Osteocyte (in vitro differentiated cells): ENCODE measurements around the gene MCTP1. TPM values are rescaled to one million over a fixed set of nuclear protein-coding genes. Genes with fewer than 3 reads are reported as not detected.

Experiments used
- DNase-seq: peaks from one replicate; pipeline ENCODE4 v3.0.0; 2021; ENCODE audit warnings: mixed read lengths; ENCODE audit not compliant: unreplicated experiment; ENCODE audit errors: extremely low spot score
- H3K27ac Mint-ChIP-seq: one replicate; pipeline ENCODE4 v1.8.0; 2021; ENCODE audit warnings: mild to moderate bottlenecking, mixed read lengths; ENCODE audit not compliant: unreplicated experiment
- H3K27me3 Mint-ChIP-seq: one replicate; pipeline ENCODE4 v1.8.0; 2021; ENCODE audit warnings: mixed read lengths; ENCODE audit not compliant: unreplicated experiment
- H3K36me3 Mint-ChIP-seq: one replicate; pipeline ENCODE4 v1.8.0; 2021; ENCODE audit warnings: mixed read lengths; ENCODE audit not compliant: unreplicated experiment
- H3K4me1 Mint-ChIP-seq: one replicate; pipeline ENCODE4 v1.8.0; 2021; ENCODE audit warnings: mixed read lengths; ENCODE audit not compliant: unreplicated experiment
- H3K4me3 Mint-ChIP-seq: one replicate; pipeline ENCODE4 v1.8.0; 2021; ENCODE audit warnings: mild to moderate bottlenecking, moderate library complexity, mixed read lengths; ENCODE audit not compliant: unreplicated experiment
- H3K9me3 Mint-ChIP-seq: one replicate; pipeline ENCODE4 v1.8.0; 2021; ENCODE audit warnings: mixed read lengths; ENCODE audit not compliant: unreplicated experiment
- total RNA-seq: library from RNA; stranded (reverse); gene quantifications from 2 replicates; pipeline ENCODE4 v1.2.1, GENCODE V29; 2021
- TF ChIP-seq, protein P1 (sequence below): fragments of 200-600 bp; sonication (generic); IDR thresholded peaks from 2 replicates; pipeline ENCODE4 v1.5.0; 2021; ENCODE audit warnings: antibody characterized with exemption, mild to moderate bottlenecking, moderate library complexity

MCTP1 gene
- total RNA-seq, 1 donor from 2014 or later: 0.67 TPM

- TF ChIP-seq, protein P1, sequence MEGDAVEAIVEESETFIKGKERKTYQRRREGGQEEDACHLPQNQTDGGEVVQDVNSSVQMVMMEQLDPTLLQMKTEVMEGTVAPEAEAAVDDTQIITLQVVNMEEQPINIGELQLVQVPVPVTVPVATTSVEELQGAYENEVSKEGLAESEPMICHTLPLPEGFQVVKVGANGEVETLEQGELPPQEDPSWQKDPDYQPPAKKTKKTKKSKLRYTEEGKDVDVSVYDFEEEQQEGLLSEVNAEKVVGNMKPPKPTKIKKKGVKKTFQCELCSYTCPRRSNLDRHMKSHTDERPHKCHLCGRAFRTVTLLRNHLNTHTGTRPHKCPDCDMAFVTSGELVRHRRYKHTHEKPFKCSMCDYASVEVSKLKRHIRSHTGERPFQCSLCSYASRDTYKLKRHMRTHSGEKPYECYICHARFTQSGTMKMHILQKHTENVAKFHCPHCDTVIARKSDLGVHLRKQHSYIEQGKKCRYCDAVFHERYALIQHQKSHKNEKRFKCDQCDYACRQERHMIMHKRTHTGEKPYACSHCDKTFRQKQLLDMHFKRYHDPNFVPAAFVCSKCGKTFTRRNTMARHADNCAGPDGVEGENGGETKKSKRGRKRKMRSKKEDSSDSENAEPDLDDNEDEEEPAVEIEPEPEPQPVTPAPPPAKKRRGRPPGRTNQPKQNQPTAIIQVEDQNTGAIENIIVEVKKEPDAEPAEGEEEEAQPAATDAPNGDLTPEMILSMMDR: no peak
- H3K4me3 Mint-ChIP-seq: no peak overlapping the region
- no peaks in the 10 kb centered on the region for H3K36me3 Mint-ChIP-seq
- DNase-seq: no peak
- H3K9me3 Mint-ChIP-seq: no peaks in the 10 kb centered on the region
- no peaks in the 10 kb centered on the region for H3K4me1 Mint-ChIP-seq
- no peak overlapping the region for H3K27ac Mint-ChIP-seq
- peaks cover 10% of the 10 kb centered on the region for H3K27me3 Mint-ChIP-seq
Measured at GRCh38 chr5:94855543-94855942, 429.4 kb downstream of the MCTP1 start.

GRCh38 chr5:94853120-94853519 lies 431.8 kb downstream of the MCTP1 start:
- Mint-ChIP-seq H3K27ac (no peak overlapping the region), H3K36me3 (no peaks in the 10 kb centered on the region), H3K4me3 (no peak overlapping the region), H3K4me1 (no peaks in the 10 kb centered on the region), H3K9me3 (no peaks in the 10 kb centered on the region), H3K27me3 (peaks cover 9% of the 10 kb centered on the region)
- TF ChIP-seq, protein P1: no peak
- DNase-seq: no peak

DNA sequence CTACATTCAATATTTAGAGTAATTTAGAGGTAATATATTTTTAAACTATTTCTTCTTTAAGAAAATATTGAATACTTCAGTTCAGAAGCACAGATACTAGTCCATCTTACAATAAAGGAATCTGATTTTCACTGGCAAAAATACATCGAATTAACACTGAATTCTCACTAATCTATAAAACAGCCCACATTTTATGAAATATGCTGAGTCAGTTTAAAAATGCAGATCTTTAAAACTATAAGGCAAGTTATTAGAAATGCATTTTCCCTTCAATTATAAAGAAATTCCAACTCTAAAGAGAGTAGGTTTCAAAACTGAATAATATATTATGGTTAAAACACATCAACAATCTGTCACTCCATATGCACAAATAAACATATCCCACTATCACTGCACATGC lies 433.9 kb downstream of the MCTP1 start:
- Mint-ChIP-seq H3K36me3 (no peaks in the 10 kb centered on the region), H3K9me3 (no peaks in the 10 kb centered on the region), H3K4me3 (no peak overlapping the region), H3K27me3 (peaks cover 18% of the 10 kb centered on the region), H3K27ac (no peak overlapping the region), H3K4me1 (no peaks in the 10 kb centered on the region)
- DNase-seq: no peak
- TF ChIP-seq, protein P1: no peak

- no peak for DNase-seq
- TF ChIP-seq, protein P1: peak; percentile 73
- Mint-ChIP-seq H3K4me3 (no peak overlapping the region), H3K36me3 (no peaks in the 10 kb centered on the region), H3K9me3 (no peaks in the 10 kb centered on the region), H3K4me1 (no peaks in the 10 kb centered on the region), H3K27ac (no peak overlapping the region), H3K27me3 (peaks cover 18% of the 10 kb centered on the region)
Measured at GRCh38 chr5:94849821-94850736, 434.8 kb downstream of the MCTP1 start.

GRCh38 chr5:94849324-94849723 lies 435.6 kb downstream of the MCTP1 start:
- H3K9me3 Mint-ChIP-seq: no peaks in the 10 kb centered on the region
- H3K27me3 Mint-ChIP-seq: peaks cover 18% of the 10 kb centered on the region
- DNase-seq: no peak
- H3K27ac Mint-ChIP-seq: no peak overlapping the region
- H3K4me3 Mint-ChIP-seq: no peak overlapping the region
- H3K36me3 Mint-ChIP-seq: no peaks in the 10 kb centered on the region
- H3K4me1 Mint-ChIP-seq: no peaks in the 10 kb centered on the region
- TF ChIP-seq, protein P1: no peak
